HFFc6 (cell line): ENCODE results near the gene GPC6. TPM values are rescaled to one million over a fixed set of nuclear protein-coding genes. Genes with fewer than 3 reads are reported as not detected.

Experiments
- DNase-seq: peaks from one replicate; pipeline ENCODE4 v3.0.0-alpha.2; 2018
- H3K27ac Mint-ChIP-seq: 2 replicates; pipeline ENCODE4 v1.8.0; 2020; ENCODE audit warnings: mild to moderate bottlenecking, mixed read lengths
- H3K27me3 Mint-ChIP-seq: 2 replicates; pipeline ENCODE4 v1.8.0; 2021; ENCODE audit warnings: mild to moderate bottlenecking, moderate library complexity, mixed read lengths; ENCODE audit not compliant: insufficient read depth
- H3K36me3 Mint-ChIP-seq: 2 replicates; pipeline ENCODE4 v1.8.0; 2021; ENCODE audit warnings: low read depth, mixed read lengths
- H3K4me1 Mint-ChIP-seq: 2 replicates; pipeline ENCODE4 v1.8.0; 2020; ENCODE audit warnings: low read depth, mixed read lengths
- H3K4me3 Mint-ChIP-seq: 2 replicates; pipeline ENCODE4 v1.8.0; 2020; ENCODE audit warnings: mild to moderate bottlenecking, moderate library complexity, mixed read lengths
- H3K9me3 Mint-ChIP-seq: 2 replicates; pipeline ENCODE4 v1.8.0; 2020; ENCODE audit warnings: mild to moderate bottlenecking, mixed read lengths
- CTCF ChIP-seq: fragments of 200-600 bp; sonication (generic); IDR thresholded peaks from 2 replicates; pipeline ENCODE4 v1.5.0; 2021; ENCODE audit warnings: antibody characterized with exemption, mild to moderate bottlenecking
- total RNA-seq, 6 experiments: library from RNA; stranded (reverse); fragmentation: NEBNext Ultra II Directional; extraction: Animal tissue kit (Norgen Biotek cat#: 25700); gene quantifications; 2 replicates in 1 of 6; 3 replicates in 5 of 6; pipeline ENCODE4 v1.2.3, GENCODE V29; 2021

Gene GPC6
- total RNA-seq, 6 experiments from 2014 or later: 3.0 to 5.3 (median 4.4) TPM

GRCh38 chr13:94394723-94395122, 1168.1 kb downstream of the GPC6 start:
- Mint-ChIP-seq H3K4me3 (no peak overlapping the region), H3K36me3 (no peaks in the 10 kb centered on the region), H3K9me3 (no peaks in the 10 kb centered on the region), H3K4me1 (no peaks in the 10 kb centered on the region), H3K27me3 (no peaks in the 10 kb centered on the region; the same call in 1 of the 2 replicates), H3K27ac (no peak overlapping the region)
- DNase-seq: no peak
- no peak for TF ChIP-seq CTCF

- H3K36me3 Mint-ChIP-seq: no peaks in the 10 kb centered on the region
- no peaks in the 10 kb centered on the region for H3K9me3 Mint-ChIP-seq
- no peak for DNase-seq
- no peak for TF ChIP-seq CTCF
- H3K27me3 Mint-ChIP-seq: no peaks in the 10 kb centered on the region; the same call in 1 of the 2 replicates
- no peaks in the 10 kb centered on the region for H3K4me1 Mint-ChIP-seq
- H3K4me3 Mint-ChIP-seq: no peak overlapping the region
- no peak overlapping the region for H3K27ac Mint-ChIP-seq
Measured at GRCh38 chr13:94395860-94396259, 1169.3 kb downstream of the GPC6 start.

- H3K27me3 Mint-ChIP-seq: no peaks in the 10 kb centered on the region
- H3K27ac Mint-ChIP-seq: no peak overlapping the region
- TF ChIP-seq CTCF: no peak
- no peak overlapping the region for H3K4me3 Mint-ChIP-seq
- no peaks in the 10 kb centered on the region for H3K9me3 Mint-ChIP-seq
- H3K4me1 Mint-ChIP-seq: no peaks in the 10 kb centered on the region
- DNase-seq: no peak
- H3K36me3 Mint-ChIP-seq: no peaks in the 10 kb centered on the region
Measured at GRCh38 chr13:94399812-94400211, 1173.2 kb downstream of the GPC6 start.

GRCh38 chr13:94400874-94401273, 1174.3 kb downstream of the GPC6 start:
- Mint-ChIP-seq H3K4me3 (no peak overlapping the region), H3K27me3 (no peaks in the 10 kb centered on the region), H3K4me1 (no peaks in the 10 kb centered on the region), H3K27ac (no peak overlapping the region), H3K9me3 (no peaks in the 10 kb centered on the region), H3K36me3 (no peaks in the 10 kb centered on the region)
- no peak for DNase-seq
- no peak for TF ChIP-seq CTCF

GRCh38 chr13:94408314-94409036, 1181.9 kb downstream of the GPC6 start:
- TF ChIP-seq CTCF: no peak
- no peak overlapping the region for H3K27ac Mint-ChIP-seq
- no peaks in the 10 kb centered on the region for H3K4me1 Mint-ChIP-seq
- no peak overlapping the region for H3K4me3 Mint-ChIP-seq
- H3K9me3 Mint-ChIP-seq: no peaks in the 10 kb centered on the region
- DNase-seq: no peak
- H3K36me3 Mint-ChIP-seq: no peaks in the 10 kb centered on the region
- no peaks in the 10 kb centered on the region for H3K27me3 Mint-ChIP-seq
